ENCODE measurements around the gene WFDC10A. TPM values are rescaled to one million over a fixed set of nuclear protein-coding genes. Genes with fewer than 3 reads are reported as not detected.
A peak's percentile ranks its signal among the peaks of the same experiment; 100 is the strongest.
"Not testable (repeated sequence)": the region's sequence is repeated elsewhere in the genome, so short reads cannot be mapped to it uniquely, and the experiment has no call there.

Gene WFDC10A
- polyA plus RNA-seq, 2 of the 4 experiments (the other 2 are of a cell fraction): not detected

- no peaks in the 10 kb centered on the region for H3K9me3 ChIP-seq
- ChIA-PET CTCF (interaction anchor here (0.6 to 0.8 kb wide), 2 partner anchors 32 to 188 kb away, joined by 3 read pairs; no protein-coding TSS in a partner anchor), POLR2A (no interaction called here)
- no peaks in the 10 kb centered on the region for H3K4me1 ChIP-seq
- TF ChIP-seq FOSL2 (IDR thresholded peaks at IDR 0.05) (no peak), FOSL2 (CRISPR knock-in tag; IDR thresholded peaks at IDR 0.05) (no peak), NR3C1 (IDR thresholded peaks at IDR 0.05) (no peak), ZSCAN20 (CRISPR knock-in tag; IDR thresholded peaks at IDR 0.05) (no peak)
- no peak for FAIRE-seq
- no peak overlapping the region for H3K27ac ChIP-seq
- ATAC-seq: no peak; a peak in 1 of 6 replicates
- 42% methylated on average over 3 of the region's 3 CpGs for WGBS (ENCODE audit: missing lambda C conversion rate)
- no peak for DNase-seq (ENCODE audit: low read depth in 1 of 2, low spot score in 1 of 2)
- H3K4me3 ChIP-seq: no peak overlapping the region
- H3K4me2 ChIP-seq: no peak overlapping the region
Observed at GRCh38 chr20:45583502-45583901, 46.0 kb upstream of the WFDC10A start.

- ATAC-seq; POLR2A ChIA-PET; FAIRE-seq; H3K4me2 ChIP-seq; H3K4me3 ChIP-seq; H3K27ac ChIP-seq; H3K4me1 ChIP-seq; DNase-seq (ENCODE audit: low read depth in 1 of 2, low spot score in 1 of 2); H3K9me3 ChIP-seq: not testable (repeated sequence)
- CTCF ChIA-PET: interaction anchor here (1.0 kb wide), 1 partner anchor 92 kb away, joined by 3 read pairs; no protein-coding TSS in a partner anchor
- 60% methylated on average over 5 of the region's 5 CpGs for WGBS (ENCODE audit: missing lambda C conversion rate)
Observed at GRCh38 chr20:45584294-45584693, 45.2 kb upstream of the WFDC10A start.

DNA sequence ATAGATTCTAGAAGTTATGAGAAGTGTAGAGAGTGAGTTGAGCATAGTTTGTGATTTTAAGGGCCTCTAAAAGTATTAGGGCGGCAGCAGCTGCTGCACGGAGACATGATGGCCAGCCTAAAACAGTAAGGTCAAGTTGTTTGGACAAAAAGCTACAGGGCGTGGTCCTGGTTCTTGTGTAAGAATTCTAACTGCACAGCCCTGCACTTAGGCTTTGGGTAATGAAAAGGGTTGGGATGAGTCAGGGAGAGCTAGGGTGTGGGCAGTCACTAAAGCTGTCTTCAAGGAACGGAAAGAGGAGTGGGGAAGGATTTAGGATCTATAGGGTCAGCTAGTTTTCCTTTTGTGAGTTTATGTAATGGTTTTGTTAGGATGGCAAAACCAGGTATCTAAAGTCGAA lies 43.6 kb upstream of the WFDC10A start:
- 46% methylated on average over 5 of the region's 5 CpGs for WGBS (ENCODE audit: missing lambda C conversion rate)
- POLR2A ChIA-PET; H3K27ac ChIP-seq; H3K9me3 ChIP-seq; H3K4me1 ChIP-seq; FAIRE-seq; H3K4me2 ChIP-seq; DNase-seq (ENCODE audit: low read depth in 1 of 2, low spot score in 1 of 2); ATAC-seq; H3K4me3 ChIP-seq: not testable (repeated sequence)
- CTCF ChIA-PET: interaction anchor here (0.6 kb wide), 1 partner anchor 169 kb away, joined by 3 read pairs; no protein-coding TSS in a partner anchor

DNA sequence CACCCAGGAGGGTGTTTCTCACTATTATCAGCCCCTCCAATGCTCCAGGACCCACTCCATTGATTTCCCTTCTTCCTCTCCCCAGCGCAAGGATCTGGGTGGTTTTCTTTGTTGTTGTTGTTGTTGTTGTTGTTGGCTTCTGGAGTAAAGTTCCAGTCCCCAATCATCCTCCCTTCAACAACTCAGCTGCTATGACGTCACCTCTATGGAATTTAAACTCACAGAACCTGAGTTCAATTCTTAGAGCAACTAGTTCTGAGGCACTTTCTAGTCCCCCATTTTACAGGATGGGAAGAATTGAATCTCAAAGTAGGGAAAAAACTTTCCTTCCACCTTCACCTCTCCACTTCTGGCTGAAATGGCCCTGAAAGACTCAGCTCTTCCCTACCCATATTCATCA lies 40.7 kb upstream of the WFDC10A start:
- no peak for ATAC-seq
- Histone ChIP-seq H3K4me3 (no peak overlapping the region), H3K4me2 (no peak overlapping the region), H3K27ac (no peak overlapping the region), H3K9me3 (peaks cover 8% of the 10 kb centered on the region; the same call in 1 of the 3 replicates), H3K4me1 (no peaks in the 10 kb centered on the region)
- no peak for DNase-seq (ENCODE audit: low read depth in 1 of 2, low spot score in 1 of 2)
- no peak for FAIRE-seq
- WGBS (ENCODE audit: missing lambda C conversion rate): 34% methylated on average over 2 of the region's 2 CpGs
- ChIA-PET POLR2A (no interaction called here), CTCF (interaction anchor here (1.9 kb wide), 1 partner anchor 182 kb away, joined by 10 read pairs; no protein-coding TSS in a partner anchor)
- TF ChIP-seq FOSL2 (IDR thresholded peaks at IDR 0.05) (no peak), FOSL2 (CRISPR knock-in tag; IDR thresholded peaks at IDR 0.05) (0 out of 2 replicates have a peak, but pooled peaks have one; percentile 7), TFCP2L1 (CRISPR knock-in tag; IDR thresholded peaks at IDR 0.05) (no peak), POLR2A (IDR thresholded peaks at IDR 0.05; ENCODE audit: low read length) (no peak), ESRRA (IDR thresholded peaks at IDR 0.05; ENCODE audit: borderline replicate concordance, low read length) (no peak), CHD2 (IDR thresholded peaks at IDR 0.05; ENCODE audit: low read length, partially characterized antibody) (no peak), FOSB (CRISPR knock-in tag; IDR thresholded peaks at IDR 0.05) (no peak)

- POLR2A ChIA-PET: no interaction called here
- TF ChIP-seq FOXS1 (CRISPR knock-in tag; IDR thresholded peaks at IDR 0.05): no peak
- no peak for TF ChIP-seq ESRRA (IDR thresholded peaks at IDR 0.05; ENCODE audit: borderline replicate concordance, low read length)
- no peak for TF ChIP-seq CEBPB (IDR thresholded peaks at IDR 0.05)
- no peak for TF ChIP-seq POLR2AphosphoS2 (conservative IDR thresholded peaks at IDR 0.05; ENCODE audit: low read length)
- TF ChIP-seq HES2 (IDR thresholded peaks at IDR 0.05): no peak
- no peak for TF ChIP-seq MAFK (IDR thresholded peaks at IDR 0.05; ENCODE audit: partially characterized antibody)
- TF ChIP-seq TP53 (CRISPR knock-in tag; IDR thresholded peaks at IDR 0.05): no peak
- no peak for TF ChIP-seq POLR2A (IDR thresholded peaks at IDR 0.05; ENCODE audit: low read length)
- no peak for TF ChIP-seq SMC3 (IDR thresholded peaks at IDR 0.05)
- ATAC-seq (no peak), DNase-seq (ENCODE audit: low read depth in 1 of 2, low spot score in 1 of 2) (no peak), FAIRE-seq (no peak)
- Histone ChIP-seq H3K4me2 (no peak overlapping the region), H3K9me3 (peaks cover 8% of the 10 kb centered on the region; the same call in 1 of the 3 replicates), H3K4me1 (no peaks in the 10 kb centered on the region), H3K27ac (no peak overlapping the region), H3K4me3 (no peak overlapping the region)
- CTCF ChIA-PET: interaction anchor here (0.8 to 1.9 kb wide), 2 partner anchors 9 to 181 kb away, joined by 3 to 10 read pairs; no protein-coding TSS in a partner anchor
- WGBS (ENCODE audit: missing lambda C conversion rate): 0% methylated on average over 1 of the region's 1 CpG
Observed at GRCh38 chr20:45589725-45590124, 39.8 kb upstream of the WFDC10A start.
